PC-9 (cell line): Measurements from ENCODE around the gene RBMX.

ENCODE experiments used
- EZH2 ChIP-seq: fragments of 200-600 bp; sonication (generic); IDR thresholded peaks from 2 replicates; pipeline ENCODE4 v1.8.0; 2017; ENCODE audit warnings: antibody characterized with exemption, low read depth
- TF ChIP-seq, protein P1 (sequence below): fragments of 200-600 bp; sonication (generic); conservative IDR thresholded peaks from 2 replicates; pipeline ENCODE4 v1.6.1; 2017; ENCODE audit warnings: mixed run types, antibody characterized with exemption, mild to moderate bottlenecking, moderate library complexity

DNA sequence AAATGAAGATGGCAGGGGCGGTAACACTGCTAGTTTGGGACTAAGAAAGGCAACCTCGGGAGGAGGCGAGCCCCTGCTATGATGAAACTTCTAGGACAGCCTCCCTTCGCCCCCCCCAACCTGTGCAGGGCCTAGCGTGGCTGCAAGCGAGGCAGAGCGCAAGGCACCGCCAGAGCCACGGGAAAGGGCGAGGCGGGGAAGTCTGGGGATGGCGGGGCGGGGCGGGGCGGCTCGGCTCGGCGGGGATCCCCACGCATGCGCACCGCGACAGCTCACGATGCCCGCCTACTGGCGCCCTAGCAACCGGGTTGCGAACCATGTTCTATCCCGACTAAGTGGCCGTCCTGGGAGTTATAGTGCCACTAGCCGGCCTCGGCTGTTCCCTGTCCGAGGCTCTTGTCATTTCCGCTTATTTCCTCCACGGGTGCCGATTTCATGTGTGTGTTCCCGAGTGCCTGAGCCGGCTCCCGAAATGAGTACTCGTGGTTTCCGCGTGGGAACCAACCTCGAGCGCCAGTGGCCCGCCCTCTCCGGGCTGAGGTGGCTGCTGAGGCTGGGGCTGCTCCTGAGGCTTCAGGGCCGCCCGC lies 28.7 kb upstream of the RBMX start:
- TF ChIP-seq, protein P1, sequence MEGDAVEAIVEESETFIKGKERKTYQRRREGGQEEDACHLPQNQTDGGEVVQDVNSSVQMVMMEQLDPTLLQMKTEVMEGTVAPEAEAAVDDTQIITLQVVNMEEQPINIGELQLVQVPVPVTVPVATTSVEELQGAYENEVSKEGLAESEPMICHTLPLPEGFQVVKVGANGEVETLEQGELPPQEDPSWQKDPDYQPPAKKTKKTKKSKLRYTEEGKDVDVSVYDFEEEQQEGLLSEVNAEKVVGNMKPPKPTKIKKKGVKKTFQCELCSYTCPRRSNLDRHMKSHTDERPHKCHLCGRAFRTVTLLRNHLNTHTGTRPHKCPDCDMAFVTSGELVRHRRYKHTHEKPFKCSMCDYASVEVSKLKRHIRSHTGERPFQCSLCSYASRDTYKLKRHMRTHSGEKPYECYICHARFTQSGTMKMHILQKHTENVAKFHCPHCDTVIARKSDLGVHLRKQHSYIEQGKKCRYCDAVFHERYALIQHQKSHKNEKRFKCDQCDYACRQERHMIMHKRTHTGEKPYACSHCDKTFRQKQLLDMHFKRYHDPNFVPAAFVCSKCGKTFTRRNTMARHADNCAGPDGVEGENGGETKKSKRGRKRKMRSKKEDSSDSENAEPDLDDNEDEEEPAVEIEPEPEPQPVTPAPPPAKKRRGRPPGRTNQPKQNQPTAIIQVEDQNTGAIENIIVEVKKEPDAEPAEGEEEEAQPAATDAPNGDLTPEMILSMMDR, result no peak
- TF ChIP-seq EZH2, result no peak
